Uterus (tissue), 2 donors: ENCODE data around the gene FOXD4L4.
"Not testable (repeated sequence)": the region's sequence is repeated elsewhere in the genome, so short reads cannot be mapped to it uniquely, and the experiment has no call there.

Source experiments
- POLR2A ChIP-seq, 2 donors: fragments of 450-650 bp; IDR thresholded peaks; one replicate each; pipeline ENCODE4 v1.6.1; 2016; ENCODE audit warnings: antibody characterized with exemption in 2 of 2, mild to moderate bottlenecking in 1 of 2, moderate library complexity in 1 of 2
- TF ChIP-seq, protein P1 (sequence below), 4 experiments: fragments of 200-600 bp in 2 of 4; fragments of 450-650 bp in 2 of 4; sonication (generic) in 2 of 4; IDR thresholded peaks; one replicate each; pipeline ENCODE4 v1.5.1; 2016 to 2019; ENCODE audit warnings: antibody characterized with exemption in 4 of 4, mild to moderate bottlenecking in 2 of 4, moderate library complexity in 1 of 4

DNA sequence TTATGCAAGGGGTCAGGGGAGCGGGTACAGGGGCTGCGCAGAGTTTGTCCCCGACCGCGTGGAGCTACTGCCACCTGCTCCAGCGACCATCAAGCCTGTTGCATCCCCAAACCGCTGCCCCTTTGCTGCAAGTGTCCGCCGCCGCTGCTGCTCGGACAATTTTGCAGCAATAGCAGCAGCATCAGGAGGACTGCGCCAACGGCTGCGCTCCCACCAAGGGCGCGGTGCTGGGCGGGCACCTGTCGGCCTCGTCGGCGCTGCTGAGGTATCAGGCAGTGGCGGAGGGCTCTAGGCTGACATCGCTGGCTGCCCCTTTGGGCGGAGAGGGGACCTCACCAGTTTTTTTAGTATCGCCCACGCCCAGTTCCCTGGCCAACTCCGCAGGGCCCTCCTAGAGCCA, 1.2 kb downstream of the FOXD4L4 start:
- TF ChIP-seq, protein P1, sequence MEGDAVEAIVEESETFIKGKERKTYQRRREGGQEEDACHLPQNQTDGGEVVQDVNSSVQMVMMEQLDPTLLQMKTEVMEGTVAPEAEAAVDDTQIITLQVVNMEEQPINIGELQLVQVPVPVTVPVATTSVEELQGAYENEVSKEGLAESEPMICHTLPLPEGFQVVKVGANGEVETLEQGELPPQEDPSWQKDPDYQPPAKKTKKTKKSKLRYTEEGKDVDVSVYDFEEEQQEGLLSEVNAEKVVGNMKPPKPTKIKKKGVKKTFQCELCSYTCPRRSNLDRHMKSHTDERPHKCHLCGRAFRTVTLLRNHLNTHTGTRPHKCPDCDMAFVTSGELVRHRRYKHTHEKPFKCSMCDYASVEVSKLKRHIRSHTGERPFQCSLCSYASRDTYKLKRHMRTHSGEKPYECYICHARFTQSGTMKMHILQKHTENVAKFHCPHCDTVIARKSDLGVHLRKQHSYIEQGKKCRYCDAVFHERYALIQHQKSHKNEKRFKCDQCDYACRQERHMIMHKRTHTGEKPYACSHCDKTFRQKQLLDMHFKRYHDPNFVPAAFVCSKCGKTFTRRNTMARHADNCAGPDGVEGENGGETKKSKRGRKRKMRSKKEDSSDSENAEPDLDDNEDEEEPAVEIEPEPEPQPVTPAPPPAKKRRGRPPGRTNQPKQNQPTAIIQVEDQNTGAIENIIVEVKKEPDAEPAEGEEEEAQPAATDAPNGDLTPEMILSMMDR (IDR thresholded peaks at IDR 0.05): not testable (repeated sequence)
- TF ChIP-seq POLR2A (IDR thresholded peaks at IDR 0.05): not testable (repeated sequence)
